HG03139 (cell line): ENCODE results near the gene TMEM63B.
"Not testable (repeated sequence)": the region's sequence is repeated elsewhere in the genome, so short reads cannot be mapped to it uniquely, and the experiment has no call there.

Source experiments
- ATAC-seq: cut with Tn5 transposase; IDR thresholded peaks from one replicate; pipeline ENCODE4 v1.9.1; 2021; ENCODE audit not compliant: unreplicated experiment

TMEM63B gene

DNA sequence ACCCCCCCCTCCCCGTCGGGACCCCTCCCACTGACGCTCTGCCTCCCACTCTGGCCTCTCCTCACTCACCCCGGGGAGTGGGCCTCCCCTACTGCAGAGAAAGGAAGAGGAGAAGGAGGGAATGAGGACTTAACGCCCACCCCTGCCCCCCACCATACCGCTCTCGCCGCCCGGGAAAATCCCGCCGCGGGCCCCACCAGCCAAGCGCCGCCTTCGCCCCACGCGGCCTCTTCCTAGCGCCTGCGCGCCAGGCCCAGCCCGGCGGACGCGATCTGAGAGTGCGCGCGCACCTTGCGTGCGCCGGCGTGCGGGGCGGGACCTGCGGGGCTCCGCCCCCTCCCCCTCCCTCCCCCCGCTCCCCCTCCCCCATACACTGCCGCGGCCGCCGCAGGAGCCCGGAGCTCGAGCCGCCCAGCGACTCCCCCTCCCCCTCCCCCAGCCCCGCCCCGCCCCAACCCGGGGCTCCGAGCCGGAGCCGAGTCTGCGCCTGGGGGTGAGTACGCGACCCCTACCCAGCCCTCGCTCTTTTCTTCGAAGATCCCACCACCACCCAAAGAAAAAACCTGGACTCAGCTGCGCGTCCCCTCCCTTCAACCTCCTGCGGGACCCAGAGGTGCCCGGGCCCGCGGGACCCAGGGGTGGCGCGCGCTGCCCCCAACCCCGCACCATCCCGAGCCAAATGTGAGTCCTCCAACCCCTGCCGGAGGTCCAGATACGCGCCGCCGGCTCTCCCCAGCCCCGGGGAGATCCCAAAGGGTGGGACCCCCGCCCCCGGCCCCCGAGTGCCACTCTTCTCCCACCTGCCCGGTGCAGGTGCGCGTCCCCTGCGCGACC, at the start of gene TMEM63B, which contains the start of gene MRPL14:
Gene TMEM63B, plus strand, starts transcription at position 369 of the 834 bp plus-strand sequence. CDS start 7,031 bp downstream, outside the sequence.
Gene MRPL14, minus strand, starts transcription at position 267 of the 834 bp plus-strand sequence. CDS start 10,841 bp downstream, outside the sequence.
- ATAC-seq: peak; percentile 47

DNA sequence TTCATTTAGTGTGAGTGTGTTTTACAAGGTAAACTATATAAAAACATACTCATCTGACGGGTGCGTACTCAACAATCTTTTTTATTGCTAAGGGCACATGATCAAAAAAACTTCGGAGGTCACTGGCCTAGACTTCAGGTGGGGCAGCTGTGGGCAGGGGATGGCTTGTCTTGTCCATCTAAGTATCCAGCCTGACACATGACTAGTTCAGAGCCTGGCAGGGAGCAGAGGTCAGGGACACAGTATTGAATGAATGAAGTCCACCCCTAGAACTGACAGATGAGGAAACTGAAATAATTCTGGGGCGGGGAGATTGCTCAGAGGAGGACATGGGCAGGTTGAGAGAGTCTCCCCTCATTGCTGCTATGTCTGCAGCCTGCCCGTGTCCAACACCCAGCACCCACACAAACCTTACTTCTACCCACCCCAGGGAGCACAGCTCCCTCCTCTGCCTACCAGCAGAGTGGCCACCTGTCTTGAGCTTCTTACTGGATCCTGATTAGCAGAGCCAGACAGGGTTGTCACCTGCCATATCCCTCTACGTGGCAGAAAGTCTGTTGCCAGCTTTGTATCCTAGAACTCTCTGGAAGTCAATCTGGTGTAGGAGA, 49.0 kb upstream of the TMEM63B start:
- ATAC-seq: no peak

DNA sequence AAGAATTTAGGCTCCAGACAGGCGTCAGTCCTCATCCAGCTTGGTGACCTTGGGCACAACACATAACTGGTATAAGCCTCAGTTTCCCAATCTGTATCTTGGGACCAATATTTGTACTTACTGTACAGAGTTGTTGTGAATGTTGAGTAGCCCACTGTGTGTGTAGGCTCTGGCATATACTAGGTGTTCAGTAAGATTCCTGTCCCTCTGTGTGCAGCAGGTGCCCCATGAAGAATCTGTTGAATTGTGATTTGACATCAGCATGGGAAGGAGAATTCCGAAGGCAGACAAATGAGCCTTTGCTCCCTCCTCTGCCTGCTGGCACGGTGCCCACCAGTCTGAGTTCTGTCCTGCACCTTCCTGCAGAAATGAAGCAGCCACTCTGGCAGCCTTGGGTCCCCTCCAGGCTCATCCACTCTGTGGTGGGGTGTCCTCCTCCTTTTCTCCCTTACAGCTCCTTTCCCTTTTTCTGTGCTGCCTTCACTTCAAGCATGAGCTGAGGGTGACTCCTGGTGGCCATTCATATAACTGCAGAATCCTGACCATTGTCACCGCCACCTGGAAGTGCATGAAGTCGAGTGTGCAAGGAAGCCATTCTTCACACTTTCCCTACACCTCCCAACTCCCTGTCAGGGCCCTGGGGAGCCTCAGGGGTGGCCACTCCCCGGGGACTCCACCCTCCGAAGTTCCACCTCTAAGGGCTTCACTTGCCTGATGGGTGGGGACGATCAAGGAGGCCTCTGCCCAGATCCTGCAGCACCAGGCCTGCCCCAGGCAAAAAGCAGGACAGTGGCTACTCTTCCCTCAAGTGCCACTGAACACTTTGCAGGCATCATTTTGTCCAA, 48.3 kb upstream of the TMEM63B start:
- ATAC-seq: no peak

DNA sequence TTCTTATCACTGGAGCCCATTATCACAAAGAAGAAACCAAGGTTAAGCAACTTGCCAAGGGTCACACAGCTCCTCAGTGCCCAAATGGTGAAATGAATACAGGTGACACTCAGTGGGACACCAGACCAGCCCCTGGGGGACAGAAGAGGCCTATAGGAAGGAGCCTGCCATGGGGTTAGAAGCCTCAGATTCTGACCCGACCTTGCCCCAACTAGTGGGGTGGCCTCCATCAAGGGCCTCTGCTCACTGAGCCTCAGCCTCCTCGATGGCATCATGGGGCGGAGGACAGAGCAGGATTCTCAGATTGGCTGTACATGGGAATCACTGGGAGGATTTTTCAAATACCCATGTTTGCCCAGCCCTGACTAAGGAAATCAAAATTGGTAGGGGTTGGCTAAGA, 47.7 kb upstream of the TMEM63B start:
- no peak for ATAC-seq

DNA sequence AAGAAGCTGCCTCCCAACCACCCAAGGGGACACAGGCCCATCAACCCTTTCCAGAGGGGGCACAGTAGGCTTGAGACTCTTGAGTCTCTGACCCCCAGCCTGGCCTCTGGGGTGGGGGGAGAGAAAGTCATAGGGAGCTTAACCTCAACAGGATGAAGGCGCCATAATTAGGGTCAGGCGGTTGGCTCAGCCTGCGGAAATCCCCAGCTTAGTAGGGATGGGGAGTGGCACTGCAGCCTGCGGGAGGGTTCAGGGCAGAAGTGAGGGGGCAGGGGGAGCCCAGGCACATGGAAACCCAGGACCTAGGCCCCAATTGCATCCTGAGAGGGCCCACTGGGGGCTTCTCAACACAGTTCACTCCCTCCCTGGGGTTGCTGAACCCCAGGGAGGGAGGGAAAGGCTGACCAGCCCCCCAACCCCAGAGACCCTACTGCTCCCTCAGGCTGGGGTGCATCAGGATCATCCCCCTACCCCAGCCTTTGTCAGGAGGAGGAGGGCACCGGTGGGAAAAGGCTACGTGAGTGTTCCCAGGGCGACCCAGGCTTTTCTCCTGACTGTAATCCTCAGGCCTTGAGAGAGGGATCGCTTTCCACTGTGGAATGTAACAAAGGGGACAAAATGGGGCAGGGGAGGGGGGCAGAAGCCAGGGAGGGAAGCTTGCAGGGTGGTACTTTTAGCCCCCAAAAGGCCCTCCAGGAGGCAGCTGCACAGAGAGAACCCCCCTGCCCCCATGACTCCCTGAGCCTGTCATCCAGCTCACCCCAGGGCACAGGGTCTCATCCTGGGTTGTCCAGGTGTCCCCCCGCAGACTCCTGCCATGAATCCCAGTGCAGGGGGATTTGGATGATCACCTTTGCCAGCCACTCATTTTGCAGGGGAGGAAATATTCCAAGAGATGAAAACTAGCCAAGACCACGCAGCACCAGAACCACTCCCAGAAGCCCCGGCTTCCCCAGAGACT, 46.5 kb upstream of the TMEM63B start:
- no peak for ATAC-seq

DNA sequence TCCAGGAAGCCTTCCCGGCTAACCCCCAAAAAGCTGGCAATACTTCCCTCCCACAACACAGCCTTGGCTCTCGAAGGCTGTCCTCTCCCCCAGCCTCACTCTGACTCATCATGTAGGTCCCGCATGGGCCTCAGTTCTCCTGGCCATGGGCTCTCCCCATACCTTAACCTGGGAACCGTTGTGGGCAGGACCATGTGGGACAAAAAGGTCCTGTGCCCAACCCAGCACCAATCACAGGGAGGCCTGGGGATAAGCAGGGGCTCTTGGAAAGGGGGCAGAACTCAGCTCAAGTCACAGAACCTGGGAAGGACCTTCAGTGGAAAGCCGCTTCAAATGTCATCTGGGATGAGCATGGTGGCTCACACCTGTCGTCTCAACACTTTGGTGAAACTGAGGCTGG, 45.6 kb upstream of the TMEM63B start:
- no peak for ATAC-seq

DNA sequence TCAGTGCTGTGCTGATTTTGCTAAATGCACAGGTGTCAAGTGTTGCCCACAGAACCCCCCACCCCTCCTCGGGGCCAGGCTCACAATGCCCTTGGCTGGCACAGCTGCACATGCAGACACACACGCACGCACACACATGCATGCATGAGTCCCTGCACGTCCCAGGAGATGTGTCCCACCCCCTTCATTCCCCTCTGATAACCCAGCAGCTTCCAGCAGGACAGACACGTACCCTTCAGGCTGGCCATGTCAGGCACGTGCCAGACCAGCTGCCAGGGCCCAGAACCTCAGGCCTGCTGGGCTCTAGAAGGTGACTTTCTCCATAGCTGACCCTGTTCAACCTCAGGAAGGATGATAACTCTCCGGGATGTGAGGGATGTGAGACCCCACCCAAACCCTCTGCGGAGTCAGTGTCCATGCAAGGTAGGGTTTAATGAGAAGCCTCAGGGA, 44.5 kb upstream of the TMEM63B start:
- no peak for ATAC-seq

DNA sequence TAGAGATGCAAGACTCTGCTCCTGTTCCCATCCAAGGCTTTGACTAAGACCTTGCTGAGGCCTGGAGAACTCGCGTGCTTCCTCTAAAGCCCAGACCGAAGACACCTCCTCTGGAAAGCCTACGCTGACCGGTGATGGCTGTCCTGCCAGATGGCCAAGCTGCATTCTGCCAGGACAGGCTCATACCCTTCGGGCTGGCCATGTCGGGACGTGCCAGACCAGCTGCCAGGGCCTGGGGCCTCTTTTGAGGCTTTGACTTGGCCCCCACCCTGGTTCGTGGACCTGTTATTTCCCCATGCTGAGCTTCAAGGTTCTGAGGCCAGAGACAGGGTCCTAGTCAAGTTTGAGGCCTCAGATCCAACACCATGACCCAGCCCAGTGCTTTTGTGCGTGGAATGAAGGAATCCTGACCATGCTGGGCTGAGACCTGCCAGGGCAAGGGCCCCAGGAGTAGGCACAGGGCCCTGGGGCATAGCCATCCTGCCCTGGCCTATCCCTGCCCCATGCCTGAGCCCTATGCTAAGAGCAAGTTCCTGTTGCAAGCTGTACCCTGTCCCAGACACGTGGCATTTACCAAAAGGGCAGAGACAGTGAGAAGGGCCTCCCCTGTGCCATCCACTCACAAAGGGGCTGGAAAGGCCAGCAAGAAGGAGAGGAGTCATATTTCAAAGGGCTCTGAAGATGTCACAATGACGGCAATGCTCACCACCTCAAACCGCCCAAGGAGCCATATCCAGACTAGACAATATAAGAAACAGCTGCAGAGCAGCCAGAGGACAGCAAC, 42.9 kb upstream of the TMEM63B start:
- no peak for ATAC-seq

DNA sequence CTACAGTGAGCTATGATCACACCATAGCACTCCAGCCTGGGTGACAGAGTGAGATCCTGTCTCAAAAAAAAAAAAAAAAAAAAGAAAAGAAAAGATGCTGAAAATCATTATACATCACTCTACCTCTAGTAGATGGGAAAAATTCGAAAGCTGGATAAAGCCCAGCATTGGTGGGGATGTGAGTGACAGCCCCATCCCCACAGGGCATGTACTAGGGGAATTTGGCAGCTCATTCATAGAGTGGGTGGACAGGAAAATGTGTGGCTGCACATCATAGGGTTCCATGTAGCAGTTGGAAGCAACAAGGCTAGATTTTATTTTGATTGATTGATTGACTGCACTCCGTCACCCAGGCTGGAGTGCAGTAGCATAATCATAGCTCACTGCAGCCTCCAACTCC, 42.1 kb upstream of the TMEM63B start:
- ATAC-seq: no peak

DNA sequence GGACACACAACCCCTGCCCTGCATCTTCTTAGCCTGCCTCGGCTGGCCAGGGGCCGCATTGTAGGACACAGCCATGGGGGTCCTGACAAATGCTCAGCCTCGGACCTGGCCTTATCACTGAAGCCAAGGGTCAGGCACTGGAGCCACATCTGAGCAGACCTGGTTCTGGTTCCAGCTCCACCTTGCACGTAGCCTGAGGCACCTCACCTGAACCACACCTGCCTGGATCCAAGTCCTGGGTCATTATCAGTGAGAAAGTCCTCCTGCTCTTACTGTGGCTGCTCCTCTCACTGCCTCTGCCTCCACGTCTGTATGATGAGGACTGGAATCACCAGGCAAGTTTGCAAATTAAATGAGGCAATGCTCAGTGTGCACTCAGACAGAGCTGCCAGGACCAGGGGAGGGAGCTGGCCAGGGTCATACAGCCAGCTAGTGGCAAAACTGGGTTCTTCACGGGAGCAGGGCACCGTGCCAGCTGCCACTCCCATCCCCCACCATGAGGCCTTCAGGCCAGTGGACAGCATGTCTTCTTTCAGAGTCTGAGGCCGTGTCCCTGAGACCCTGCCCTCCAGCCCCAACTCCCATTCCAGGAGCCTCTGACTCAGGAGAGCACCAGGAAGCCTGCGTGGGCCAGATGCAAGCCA, 40.3 kb upstream of the TMEM63B start:
- ATAC-seq: no peak

DNA sequence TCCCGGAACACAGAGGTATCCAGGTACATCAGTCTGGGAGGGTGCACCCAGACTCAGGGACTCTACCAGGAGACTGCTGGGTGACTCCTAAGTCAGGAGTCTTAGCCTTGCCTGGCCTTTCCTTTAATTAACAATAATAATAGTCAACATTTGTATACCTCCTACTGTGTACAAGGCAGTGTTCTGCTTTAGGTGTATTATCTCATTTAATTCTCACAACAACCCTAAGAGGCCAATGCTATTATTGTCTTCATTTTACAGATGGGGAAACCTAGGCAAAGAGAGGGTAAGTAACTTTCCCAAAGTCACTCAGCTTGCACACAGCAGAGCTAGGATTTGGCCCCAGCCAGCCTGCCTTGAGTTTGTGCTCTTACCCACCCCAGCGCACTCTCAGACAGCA, 39.7 kb upstream of the TMEM63B start:
- ATAC-seq: no peak

DNA sequence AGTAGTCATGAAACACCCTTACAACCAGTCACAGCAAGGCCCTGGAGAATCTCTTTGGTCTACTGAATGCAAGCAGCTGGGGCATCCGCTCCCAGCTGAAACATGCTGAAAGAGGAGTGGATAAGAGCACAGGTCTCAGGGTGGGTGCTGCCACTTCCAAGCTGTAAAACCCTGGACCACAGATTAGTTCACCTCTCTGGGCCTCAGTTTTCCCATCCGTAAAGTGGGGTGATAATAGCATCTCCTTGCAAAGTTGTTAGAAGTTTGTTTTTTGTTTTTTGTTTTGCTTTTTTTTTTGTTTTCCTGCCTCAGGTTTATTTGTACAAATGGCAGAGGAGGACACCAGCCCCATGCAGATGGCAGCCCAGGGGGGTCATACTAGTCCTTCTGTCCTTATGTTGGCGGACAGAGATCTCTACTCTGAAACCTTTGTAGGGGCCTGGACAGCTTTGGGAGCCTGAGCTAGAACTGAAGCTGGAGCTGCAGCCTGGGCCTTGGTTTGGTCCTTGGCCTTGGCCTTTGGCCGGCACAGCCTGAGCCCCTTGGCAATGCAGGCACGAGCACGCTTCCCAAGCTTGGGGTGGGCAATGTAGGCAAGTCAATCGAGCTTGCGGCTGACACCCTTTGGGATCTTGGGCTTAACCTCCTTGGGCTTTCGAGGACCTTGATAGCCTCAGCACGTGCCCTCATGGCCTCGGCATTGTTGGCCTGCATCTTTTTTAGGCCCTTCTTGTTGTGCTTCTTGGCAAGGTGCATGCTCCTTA, 38.3 kb upstream of the TMEM63B start:
- ATAC-seq: no peak

DNA sequence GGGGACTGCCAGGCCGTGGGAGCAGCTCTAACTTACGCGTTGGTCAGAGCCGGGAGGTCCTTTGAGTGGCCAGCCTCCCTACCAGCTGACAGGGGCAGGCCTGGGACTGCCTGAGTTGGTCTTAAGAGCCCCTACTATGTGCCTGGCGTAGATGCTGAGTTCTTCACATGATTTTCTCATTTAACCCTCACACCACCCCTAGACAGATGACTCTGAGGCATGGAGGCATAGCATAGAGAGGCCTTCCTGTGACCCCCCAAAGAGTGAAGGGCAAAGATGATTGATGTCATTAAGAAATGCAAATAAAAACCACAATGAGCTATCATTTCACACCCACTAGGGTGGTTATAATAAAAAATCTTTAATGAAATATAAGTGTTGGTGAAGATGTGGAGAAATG, 36.9 kb upstream of the TMEM63B start:
- ATAC-seq: no peak

DNA sequence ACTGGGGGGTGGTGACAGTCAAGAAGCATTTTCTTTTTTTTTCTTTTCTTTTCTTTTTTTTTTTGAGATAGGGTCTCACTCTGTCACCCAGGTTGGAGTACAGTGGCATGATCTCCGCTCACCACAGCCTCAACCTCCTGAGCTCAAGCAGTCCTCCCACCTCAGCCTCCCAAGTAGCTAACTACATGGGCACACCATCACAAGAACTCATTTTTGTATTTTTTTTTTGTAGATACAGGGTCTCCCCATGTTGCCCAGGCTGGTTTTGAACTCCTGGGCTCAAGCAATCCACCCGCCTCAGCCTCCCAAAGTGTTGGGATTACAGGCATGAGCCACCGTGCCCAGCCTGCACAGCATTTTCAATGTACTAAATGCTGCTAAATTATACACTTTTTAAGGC, 36.0 kb upstream of the TMEM63B start:
- not testable (repeated sequence) for ATAC-seq

DNA sequence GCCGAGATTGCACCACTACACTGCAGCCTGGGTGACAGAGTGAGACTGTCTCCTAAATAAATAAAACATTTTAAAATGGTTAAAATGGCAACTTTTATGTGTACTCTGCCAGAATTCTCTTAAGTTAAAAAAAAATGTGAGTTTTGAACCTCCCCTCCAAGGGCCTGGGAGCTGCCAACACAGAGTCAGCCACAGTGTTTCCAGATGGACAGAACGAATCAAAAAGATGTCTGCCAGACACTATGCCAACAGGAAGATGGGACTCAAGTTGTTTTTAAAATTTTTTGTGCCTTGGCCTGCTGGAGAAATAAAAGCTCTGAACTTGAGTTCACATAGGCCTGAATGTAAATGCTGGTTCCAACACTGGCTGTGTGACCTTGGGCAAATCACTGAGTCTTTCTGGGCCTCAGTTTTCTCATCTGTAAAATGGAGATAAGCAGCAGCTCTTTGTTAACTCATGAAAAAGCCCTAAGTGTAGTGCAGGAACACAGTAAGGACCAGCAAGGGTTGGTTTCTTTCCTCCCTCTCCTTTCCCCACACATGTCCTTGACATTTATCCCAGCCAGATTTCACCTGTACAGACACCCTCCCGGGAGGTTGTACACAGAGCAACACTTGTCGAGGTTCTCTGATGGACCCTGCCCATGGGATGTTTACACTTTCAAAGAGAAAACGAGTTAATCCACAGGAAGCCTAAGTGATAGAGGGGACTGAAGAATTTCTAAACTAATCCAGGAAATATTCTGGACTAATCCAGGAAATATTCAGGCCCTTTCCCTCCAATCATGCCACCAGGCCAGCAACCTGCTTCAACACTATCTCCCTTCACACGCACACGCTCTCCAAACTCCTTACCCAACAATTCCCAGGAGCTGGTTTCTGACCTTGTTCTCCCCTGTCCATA, 35.1 kb upstream of the TMEM63B start:
- ATAC-seq: no peak

DNA sequence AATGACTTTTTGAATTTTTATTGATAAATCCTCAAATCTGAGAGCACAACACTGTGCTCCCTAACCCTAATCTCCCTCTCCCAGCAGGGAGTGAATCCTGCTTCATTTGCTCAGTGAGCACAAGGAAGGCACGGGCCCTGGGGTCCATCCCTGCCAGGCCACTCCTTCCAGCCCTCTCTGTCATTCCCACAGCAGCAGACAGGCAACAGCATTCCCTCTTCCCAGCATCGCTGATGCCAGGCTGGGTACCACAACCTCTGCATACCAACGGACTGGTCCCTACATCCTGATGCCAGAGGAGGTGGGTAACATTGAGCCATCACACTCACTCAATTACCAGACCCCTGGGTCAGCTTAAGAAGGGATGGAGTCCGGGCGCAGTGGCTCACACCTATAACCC, 34.3 kb upstream of the TMEM63B start:
- ATAC-seq: no peak

DNA sequence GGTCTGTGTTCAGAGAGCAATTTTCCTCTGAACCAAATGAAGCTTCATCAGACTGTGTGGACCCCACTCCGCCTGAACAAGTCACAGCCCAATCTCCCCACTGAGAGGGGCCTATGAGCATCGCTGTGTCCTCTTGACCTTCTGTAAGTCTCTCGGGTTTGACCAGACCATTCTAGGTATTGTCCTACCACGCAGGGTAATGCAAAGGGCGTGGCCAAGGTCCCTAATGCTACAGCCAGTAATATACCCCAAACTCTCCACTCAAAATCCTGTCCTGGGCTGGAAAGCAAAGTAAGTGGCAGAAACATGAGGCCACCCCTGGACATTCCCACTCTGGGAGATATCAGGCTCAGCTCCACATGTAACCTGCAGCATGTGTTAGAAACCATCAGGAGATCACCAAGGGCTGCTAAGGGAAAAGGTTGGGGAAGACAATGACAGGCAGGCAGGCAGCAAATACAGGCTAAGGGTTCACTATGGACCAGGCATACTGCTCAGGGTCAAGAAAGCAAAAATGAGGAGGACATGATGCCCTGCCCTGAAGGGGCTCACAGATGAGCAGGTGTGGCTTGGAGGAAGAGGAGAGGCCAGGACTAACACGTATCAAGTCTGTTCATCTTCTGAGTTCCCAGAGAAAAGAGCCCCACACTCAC, 33.5 kb upstream of the TMEM63B start:
- ATAC-seq: no peak
